SK-N-SH treated with all-trans-retinoic acid at 6 μM for 48 hours (cell line): Measurements from ENCODE around the gene SNX10.

ENCODE experiments used
- ATAC-seq: fragments of 200-7000 bp; cut with Tn5 transposase; 3 replicates; pipeline ENCODE4 v1.9.1; 2020; ENCODE audit warnings: mild to moderate bottlenecking, moderate library complexity
- ARNTL ChIP-seq: fragments of 450-650 bp; formaldehyde crosslinking; IDR thresholded peaks from 2 replicates; pipeline ENCODE4 v1.5.0; 2020; ENCODE audit warnings: low read depth, mild to moderate bottlenecking, moderate library complexity, borderline replicate concordance
- BACH2 ChIP-seq: fragments of 250-450 bp; sonication (Bioruptor Pico); IDR thresholded peaks from 2 replicates; pipeline ENCODE4 v1.9.0; 2021; ENCODE audit warnings: mild to moderate bottlenecking, borderline replicate concordance
- CREB5 ChIP-seq: fragments of 250-450 bp; sonication (Bioruptor Pico); IDR thresholded peaks from 2 replicates; pipeline ENCODE4 v1.5.1; 2020; ENCODE audit warnings: low read depth, mild to moderate bottlenecking, moderate library complexity
- CSDC2 ChIP-seq: fragments of 250-450 bp; sonication (Bioruptor Pico); IDR thresholded peaks from 2 replicates; pipeline ENCODE4 v1.5.0; 2020; ENCODE audit warnings: mild to moderate bottlenecking, moderate library complexity
- CSRNP3 ChIP-seq: fragments of 250-450 bp; sonication (Bioruptor Pico); IDR thresholded peaks from 2 replicates; pipeline ENCODE4 v1.5.1; 2021; ENCODE audit warnings: mild to moderate bottlenecking, moderate library complexity
- ESRRG ChIP-seq: fragments of 250-450 bp; sonication (Bioruptor Pico); IDR thresholded peaks from 2 replicates; pipeline ENCODE4 v1.6.1; 2021; ENCODE audit warnings: mild to moderate bottlenecking
- GLIS3 ChIP-seq: fragments of 250-450 bp; sonication (Bioruptor Pico); IDR thresholded peaks from 2 replicates; pipeline ENCODE4 v1.5.0; 2020; ENCODE audit warnings: mild to moderate bottlenecking, moderate library complexity
- ISL1 ChIP-seq: fragments of 250-450 bp; sonication (Bioruptor Pico); IDR thresholded peaks from 2 replicates; pipeline ENCODE4 v2.1.2; 2022; ENCODE audit warnings: mild to moderate bottlenecking, moderate library complexity
- OSR1 ChIP-seq: fragments of 250-450 bp; sonication (Bioruptor Pico); IDR thresholded peaks from 2 replicates; pipeline ENCODE4 v1.8.0; 2022; ENCODE audit warnings: moderate library complexity, mild to moderate bottlenecking, inconsistent platforms
- PATZ1 ChIP-seq: fragments of 250-450 bp; sonication (Bioruptor Pico); IDR thresholded peaks from 2 replicates; pipeline ENCODE4 v1.8.0; 2020; ENCODE audit warnings: mild to moderate bottlenecking, moderate library complexity, borderline replicate concordance
- POU6F1 ChIP-seq: fragments of 250-450 bp; sonication (Bioruptor Pico); IDR thresholded peaks from 2 replicates; pipeline ENCODE4 v1.8.0; 2021; ENCODE audit warnings: low read depth, mild to moderate bottlenecking, moderate library complexity, borderline replicate concordance
- PPARA ChIP-seq: fragments of 250-450 bp; sonication (Bioruptor Pico); IDR thresholded peaks from 2 replicates; pipeline ENCODE4 v1.5.0; 2020; ENCODE audit warnings: mild to moderate bottlenecking, borderline replicate concordance
- RARB ChIP-seq: fragments of 250-450 bp; sonication (Bioruptor Pico); IDR thresholded peaks from 2 replicates; pipeline ENCODE4 v1.8.0; 2021; ENCODE audit warnings: mild to moderate bottlenecking, moderate library complexity
- SNAI2 ChIP-seq: fragments of 250-450 bp; sonication (Bioruptor Pico); IDR thresholded peaks from 2 replicates; pipeline ENCODE4 v1.5.0; 2020; ENCODE audit warnings: mild to moderate bottlenecking, moderate library complexity
- TCF4 ChIP-seq: fragments of 250-450 bp; sonication (Bioruptor Pico); IDR thresholded peaks from 2 replicates; pipeline ENCODE4 v1.8.0; 2021; ENCODE audit warnings: mild to moderate bottlenecking, moderate library complexity, borderline replicate concordance
- TSHZ2 ChIP-seq: fragments of 250-450 bp; sonication (Bioruptor Pico); IDR thresholded peaks from 2 replicates; pipeline ENCODE4 v1.5.0; 2020; ENCODE audit warnings: mild to moderate bottlenecking, moderate library complexity
- ZC3H10 ChIP-seq: fragments of 250-450 bp; sonication (Bioruptor Pico); IDR thresholded peaks from 2 replicates; pipeline ENCODE4 v1.5.1; 2021; ENCODE audit warnings: mild to moderate bottlenecking, moderate library complexity
- ZFP3 ChIP-seq: fragments of 250-450 bp; sonication (Bioruptor Pico); IDR thresholded peaks from 2 replicates; pipeline ENCODE4 v1.5.0; 2020; ENCODE audit warnings: mild to moderate bottlenecking, moderate library complexity
- ZFP30 ChIP-seq: fragments of 450-650 bp; formaldehyde crosslinking; IDR thresholded peaks from 2 replicates; pipeline ENCODE4 v1.5.0; 2022; ENCODE audit warnings: mild to moderate bottlenecking, moderate library complexity
- ZNF565 ChIP-seq: fragments of 450-650 bp; formaldehyde crosslinking; conservative IDR thresholded peaks from 2 replicates; pipeline ENCODE4 v1.5.0; 2020; ENCODE audit warnings: low read depth, mild to moderate bottlenecking, moderate library complexity
- ZNF70 ChIP-seq: fragments of 450-650 bp; formaldehyde crosslinking; IDR thresholded peaks from 2 replicates; pipeline ENCODE4 v1.5.0; 2020; ENCODE audit warnings: mild to moderate bottlenecking, moderate library complexity
- ZNF8 ChIP-seq: fragments of 450-650 bp; formaldehyde crosslinking; IDR thresholded peaks from 2 replicates; pipeline ENCODE4 v1.5.0; 2020; ENCODE audit warnings: mild to moderate bottlenecking, moderate library complexity

SNX10 gene

GRCh38 chr7:26267601-26268166 is 24.0 kb upstream of the SNX10 start:
- no peak for TF ChIP-seq CSRNP3 (CRISPR knock-in tag)
- TF ChIP-seq RARB (CRISPR knock-in tag): no peak
- TF ChIP-seq ESRRG (CRISPR knock-in tag): no peak
- no peak for TF ChIP-seq CREB5
- TF ChIP-seq ZNF565 (CRISPR knock-in tag): no peak
- TF ChIP-seq TSHZ2 (CRISPR knock-in tag): no peak
- no peak for TF ChIP-seq GLIS3
- no peak for TF ChIP-seq ZNF70 (CRISPR knock-in tag)
- no peak for TF ChIP-seq ZFP30 (CRISPR knock-in tag)
- TF ChIP-seq CSDC2 (CRISPR knock-in tag): no peak
- no peak for TF ChIP-seq ZFP3 (CRISPR knock-in tag)
- TF ChIP-seq POU6F1: no peak
- TF ChIP-seq PATZ1: no peak
- no peak for TF ChIP-seq SNAI2
- TF ChIP-seq ISL1 (CRISPR knock-in tag): no peak
- TF ChIP-seq BACH2 (CRISPR knock-in tag): no peak
- TF ChIP-seq ZC3H10 (CRISPR knock-in tag): no peak
- no peak for ATAC-seq

GRCh38 chr7:26275213-26275612 is 16.4 kb upstream of the SNX10 start:
- no peak for TF ChIP-seq SNAI2
- no peak for ATAC-seq

GRCh38 chr7:26278770-26279169 is 12.9 kb upstream of the SNX10 start:
- TF ChIP-seq ISL1 (CRISPR knock-in tag): no peak
- no peak for TF ChIP-seq GLIS3
- no peak for TF ChIP-seq BACH2 (CRISPR knock-in tag)
- no peak for TF ChIP-seq PPARA (CRISPR knock-in tag)
- no peak for TF ChIP-seq OSR1 (CRISPR knock-in tag)
- TF ChIP-seq ZNF565 (CRISPR knock-in tag): no peak
- peak; percentile 79 for ATAC-seq

- ATAC-seq: peak; percentile 36
- TF ChIP-seq ZNF565 (CRISPR knock-in tag) (no peak), ZNF8 (CRISPR knock-in tag) (no peak), ZNF70 (CRISPR knock-in tag) (no peak), TSHZ2 (CRISPR knock-in tag) (no peak), BACH2 (CRISPR knock-in tag) (no peak), GLIS3 (no peak), CSDC2 (CRISPR knock-in tag) (no peak), OSR1 (CRISPR knock-in tag) (no peak), ISL1 (CRISPR knock-in tag) (no peak), PPARA (CRISPR knock-in tag) (no peak), ARNTL (CRISPR knock-in tag) (no peak), PATZ1 (no peak), TCF4 (no peak)
Measured at GRCh38 chr7:26279405-26279804, 12.3 kb upstream of the SNX10 start.
